Peyer's patch (tissue), 4 donors: Measurements from ENCODE around the gene AP2S1. TPM values are rescaled to one million over a fixed set of nuclear protein-coding genes. Genes with fewer than 3 reads are reported as not detected.
A peak's percentile ranks its signal among the peaks of the same experiment; 100 is the strongest.

Source experiments
- DNase-seq, 3 donors: peaks; one replicate each; pipeline ENCODE4 v3.0.0-alpha.2; 2017 to 2019
- H3K27ac ChIP-seq, 4 donors: fragments of 200-600 bp; sonication (generic); one replicate each; pipeline ENCODE4 v1.5.1; 2016 to 2019
- H3K27me3 ChIP-seq, 2 donors: fragments of 200-600 bp; sonication (generic); one replicate each; pipeline ENCODE4 v1.5.1; 2019
- H3K36me3 ChIP-seq, 3 donors: fragments of 200-600 bp; sonication (generic); one replicate each; pipeline ENCODE4 v1.5.1; 2016 to 2019
- H3K4me1 ChIP-seq, 4 donors: fragments of 200-600 bp; sonication (generic); one replicate each; pipeline ENCODE4 v1.5.1; 2016 to 2019
- H3K4me3 ChIP-seq, 4 donors: fragments of 200-600 bp; sonication (generic); 1 replicate in 3 of 4; 2 replicates in 1 of 4; pipeline ENCODE4 v1.5.1; 2016 to 2019; ENCODE audit warnings: mild to moderate bottlenecking in 1 of 4
- H3K9me3 ChIP-seq, 4 donors: fragments of 200-600 bp; sonication (generic); one replicate each; pipeline ENCODE4 v1.5.1; 2016 to 2019; ENCODE audit warnings: mild to moderate bottlenecking in 1 of 4
- POLR2A ChIP-seq, 2 donors: fragments of 450-650 bp; IDR thresholded peaks; one replicate each; pipeline ENCODE4 v1.5.1; 2017; ENCODE audit warnings: antibody characterized with exemption in 2 of 2, mild to moderate bottlenecking in 2 of 2, moderate library complexity in 2 of 2
- total RNA-seq, 4 donors: library from RNA; depleted of rRNA; stranded (reverse); fragments of >200 nt; gene quantifications; one replicate each; pipeline ENCODE4 v1.1.0, GENCODE V29; 2016
- TF ChIP-seq, protein P1 (sequence below), 6 experiments: fragments of 450-650 bp in 4 of 6; fragments of 200-600 bp in 2 of 6; sonication (generic) in 1 of 6; IDR thresholded peaks; one replicate each; pipeline ENCODE4 v1.5.1; 2017 to 2019; ENCODE audit warnings: antibody characterized with exemption in 6 of 6, mild to moderate bottlenecking in 3 of 6, moderate library complexity in 1 of 6

AP2S1 gene
- total RNA-seq, 4 donors from 2014 or later, result 56.9 to 83.6 (median 64.5) TPM

DNA sequence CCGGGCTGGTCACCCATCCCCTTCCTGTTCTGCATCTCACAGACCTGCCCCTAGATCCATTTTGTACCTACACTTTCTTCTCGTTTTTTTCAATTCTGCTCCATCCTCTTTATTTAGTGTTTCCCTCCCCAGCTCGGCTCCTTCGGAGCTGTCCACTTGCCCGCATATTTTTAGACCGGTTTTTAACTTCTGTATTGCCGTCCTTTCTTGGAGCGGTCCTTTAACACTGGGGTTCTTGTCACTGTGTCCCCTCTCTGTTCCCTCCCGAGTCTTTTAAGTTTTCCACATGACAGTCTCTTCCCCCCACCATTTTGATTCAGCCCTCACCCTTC, 11.8 kb upstream of the AP2S1 start:
- H3K4me3 ChIP-seq, result peak overlapping the region; percentile 3 to 99 (median 88)
- H3K9me3 ChIP-seq, result no peaks in the 10 kb centered on the region
- no peaks in the 10 kb centered on the region for H3K27me3 ChIP-seq
- peaks cover 0 to 65% (median 4%) of the 10 kb centered on the region in 4 donors for H3K4me1 ChIP-seq
- no peak for DNase-seq
- H3K27ac ChIP-seq, result peak overlapping the region; percentile 94 to 99 (median 96)
- TF ChIP-seq, protein P1, sequence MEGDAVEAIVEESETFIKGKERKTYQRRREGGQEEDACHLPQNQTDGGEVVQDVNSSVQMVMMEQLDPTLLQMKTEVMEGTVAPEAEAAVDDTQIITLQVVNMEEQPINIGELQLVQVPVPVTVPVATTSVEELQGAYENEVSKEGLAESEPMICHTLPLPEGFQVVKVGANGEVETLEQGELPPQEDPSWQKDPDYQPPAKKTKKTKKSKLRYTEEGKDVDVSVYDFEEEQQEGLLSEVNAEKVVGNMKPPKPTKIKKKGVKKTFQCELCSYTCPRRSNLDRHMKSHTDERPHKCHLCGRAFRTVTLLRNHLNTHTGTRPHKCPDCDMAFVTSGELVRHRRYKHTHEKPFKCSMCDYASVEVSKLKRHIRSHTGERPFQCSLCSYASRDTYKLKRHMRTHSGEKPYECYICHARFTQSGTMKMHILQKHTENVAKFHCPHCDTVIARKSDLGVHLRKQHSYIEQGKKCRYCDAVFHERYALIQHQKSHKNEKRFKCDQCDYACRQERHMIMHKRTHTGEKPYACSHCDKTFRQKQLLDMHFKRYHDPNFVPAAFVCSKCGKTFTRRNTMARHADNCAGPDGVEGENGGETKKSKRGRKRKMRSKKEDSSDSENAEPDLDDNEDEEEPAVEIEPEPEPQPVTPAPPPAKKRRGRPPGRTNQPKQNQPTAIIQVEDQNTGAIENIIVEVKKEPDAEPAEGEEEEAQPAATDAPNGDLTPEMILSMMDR (IDR thresholded peaks at IDR 0.05), result no peak
- TF ChIP-seq POLR2A (IDR thresholded peaks at IDR 0.05), result no peak
- no peaks in the 10 kb centered on the region for H3K36me3 ChIP-seq

DNA sequence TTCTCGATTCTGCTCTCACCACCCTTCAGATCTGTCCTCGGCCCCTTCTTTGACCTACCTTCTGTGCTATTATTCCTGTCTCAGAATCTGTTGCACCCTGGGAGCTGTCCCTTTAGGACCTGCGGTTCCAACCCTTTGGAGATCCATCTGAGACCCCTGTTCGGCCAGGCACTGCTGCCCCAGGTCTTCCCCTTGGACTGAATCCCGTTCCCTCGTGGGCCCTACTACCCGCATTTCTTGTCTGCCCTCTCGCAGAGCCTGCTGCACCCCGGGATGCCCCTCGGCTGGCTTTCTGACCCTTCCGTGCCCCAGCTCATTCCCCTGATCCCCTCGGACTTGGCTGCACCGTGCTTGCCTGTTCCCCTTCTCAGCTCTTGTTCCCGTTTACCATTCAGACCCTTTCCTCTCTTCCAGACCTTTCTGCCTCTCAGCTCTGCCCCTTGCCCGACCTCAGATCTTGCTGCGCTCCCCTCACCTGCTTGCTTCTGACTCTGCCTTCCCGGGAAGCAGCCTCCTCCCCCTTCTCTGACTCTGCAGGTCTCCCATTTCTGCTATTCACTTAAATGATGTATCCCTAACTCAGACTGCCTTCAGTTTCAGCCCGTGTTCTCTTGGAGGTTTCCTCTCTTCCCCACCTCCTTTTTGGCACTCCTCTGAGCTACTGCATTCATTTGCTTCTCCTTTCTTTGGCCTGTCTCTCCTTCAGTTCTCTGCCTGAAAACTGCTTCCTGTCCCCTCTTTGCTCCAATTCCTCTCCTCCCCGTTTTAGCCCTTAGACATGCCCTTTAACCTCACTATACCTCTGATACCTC, 11.3 kb upstream of the AP2S1 start:
- Histone ChIP-seq H3K27me3 (no peaks in the 10 kb centered on the region), H3K4me3 (peak overlapping the region; percentile 88 to 99 (median 91)), H3K4me1 (peaks cover 0 to 62% (median 4%) of the 10 kb centered on the region in 4 donors), H3K27ac (peak overlapping the region; percentile 94 to 99 (median 96)), H3K36me3 (no peaks in the 10 kb centered on the region), H3K9me3 (no peaks in the 10 kb centered on the region)
- TF ChIP-seq, protein P1 (IDR thresholded peaks at IDR 0.05), result no peak
- no peak for TF ChIP-seq POLR2A (IDR thresholded peaks at IDR 0.05)
- peak in 1 of 3 donors; percentile 49 for DNase-seq

DNA sequence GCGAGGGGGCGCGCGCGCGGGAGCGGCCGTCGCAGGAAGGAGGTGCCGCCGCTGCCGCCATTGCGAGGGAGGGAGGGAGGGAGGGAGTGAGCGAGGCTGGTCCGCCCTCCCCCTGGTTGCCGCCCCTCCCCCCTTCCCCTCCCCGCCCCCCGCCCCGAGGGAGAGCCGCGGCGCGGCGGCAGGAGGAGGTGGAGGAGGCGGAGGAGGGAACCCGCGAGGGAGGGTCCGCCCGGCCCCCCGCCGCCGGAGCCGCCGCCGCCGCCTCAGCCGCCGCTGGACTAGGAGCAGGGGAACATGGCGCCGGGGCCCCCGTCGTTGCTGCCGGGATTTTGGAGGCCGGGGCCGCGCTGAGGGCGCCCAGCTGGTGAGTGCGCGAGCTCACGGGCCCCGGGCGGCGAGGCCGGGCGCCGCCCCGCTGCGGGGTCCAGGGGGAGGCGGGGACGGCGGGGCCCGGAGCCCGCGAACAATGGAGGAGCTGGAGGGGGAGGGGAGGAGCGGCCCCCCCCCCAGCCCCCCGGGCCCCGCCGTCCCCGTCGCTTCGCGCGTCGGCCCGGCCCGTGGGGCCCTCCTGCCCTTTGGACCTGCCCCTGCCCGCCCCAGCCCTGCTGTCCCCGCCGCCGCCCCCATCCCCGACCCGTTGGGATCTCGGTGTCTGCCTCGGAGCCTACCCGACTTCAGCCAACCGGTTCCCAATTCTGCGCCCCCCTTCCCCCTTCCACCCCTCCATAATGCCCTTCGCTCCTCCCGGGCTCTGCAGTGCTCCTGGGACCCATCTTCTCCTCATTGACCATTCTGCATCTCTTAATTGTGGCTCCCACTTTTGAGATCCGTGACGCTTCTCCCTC, 10.4 kb upstream of the AP2S1 start, which contains the start of gene ARHGAP35:
ARHGAP35 (plus strand) TSS at position 152 of the 845 bp plus-strand sequence. CDS start 57,679 bp downstream, outside the sequence.
- Histone ChIP-seq H3K4me3 (peak within 1 kb of the TSS; percentile 88 to 99 (median 91)), H3K27me3 (no peaks in the 10 kb centered on the region), H3K36me3 (no peaks in the 10 kb centered on the region), H3K27ac (peak within 1 kb of the TSS; percentile 94 to 99 (median 96)), H3K4me1 (peaks cover 0 to 59% (median 7%) of the 10 kb centered on the region in 4 donors), H3K9me3 (no peaks in the 10 kb centered on the region)
- no peak for TF ChIP-seq POLR2A (IDR thresholded peaks at IDR 0.05)
- TF ChIP-seq, protein P1 (IDR thresholded peaks at IDR 0.05), result no peak
- DNase-seq, result peak in 2 of 3 donors; percentile 63 to 89

DNA sequence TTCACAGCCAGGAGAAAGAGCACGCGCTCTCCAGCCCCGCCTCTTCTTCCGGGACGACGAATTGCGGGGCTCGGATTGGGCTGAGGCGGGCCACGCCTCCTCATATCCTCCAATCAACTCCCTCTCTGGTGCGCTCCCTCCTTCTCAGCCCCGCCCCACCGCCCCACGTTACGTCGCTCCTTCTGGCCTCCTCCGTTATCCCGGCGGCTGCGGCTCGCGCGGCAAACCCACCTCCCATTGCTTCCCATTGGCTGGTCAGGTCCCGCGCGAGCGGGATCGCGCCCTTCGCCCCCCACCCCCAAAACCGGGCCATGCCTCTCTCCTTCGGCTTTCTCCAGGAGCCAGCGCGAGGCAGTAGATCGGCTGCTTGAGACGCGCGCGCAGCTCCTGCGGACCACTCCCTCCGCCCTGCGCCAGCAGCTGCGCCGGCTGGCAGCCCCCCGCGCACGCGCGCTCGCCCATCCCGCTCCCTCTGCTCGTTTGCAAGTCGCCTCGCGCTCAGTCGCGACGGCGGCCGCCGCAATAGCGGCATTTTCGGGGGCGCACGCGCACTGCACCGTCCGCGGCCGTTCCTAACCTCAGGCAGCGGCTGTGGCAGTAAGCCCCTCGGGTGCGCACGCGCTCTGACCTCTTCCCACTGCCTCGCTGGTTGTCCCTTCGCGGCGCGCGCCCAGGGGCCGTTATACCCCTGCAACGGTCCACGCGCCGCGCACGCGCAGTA, 9.6 kb upstream of the AP2S1 start:
- Histone ChIP-seq H3K36me3 (no peaks in the 10 kb centered on the region), H3K4me1 (peaks cover 0 to 57% (median 7%) of the 10 kb centered on the region in 4 donors), H3K4me3 (peak overlapping the region; percentile 88 to 99 (median 91)), H3K27me3 (no peaks in the 10 kb centered on the region), H3K27ac (peak overlapping the region; percentile 94 to 99 (median 96)), H3K9me3 (no peaks in the 10 kb centered on the region)
- DNase-seq, result peak; percentile 97 to 99 (median 98)
- TF ChIP-seq POLR2A (IDR thresholded peaks at IDR 0.05), result peak; percentile 50 to 62
- TF ChIP-seq, protein P1 (IDR thresholded peaks at IDR 0.05), result no peak

DNA sequence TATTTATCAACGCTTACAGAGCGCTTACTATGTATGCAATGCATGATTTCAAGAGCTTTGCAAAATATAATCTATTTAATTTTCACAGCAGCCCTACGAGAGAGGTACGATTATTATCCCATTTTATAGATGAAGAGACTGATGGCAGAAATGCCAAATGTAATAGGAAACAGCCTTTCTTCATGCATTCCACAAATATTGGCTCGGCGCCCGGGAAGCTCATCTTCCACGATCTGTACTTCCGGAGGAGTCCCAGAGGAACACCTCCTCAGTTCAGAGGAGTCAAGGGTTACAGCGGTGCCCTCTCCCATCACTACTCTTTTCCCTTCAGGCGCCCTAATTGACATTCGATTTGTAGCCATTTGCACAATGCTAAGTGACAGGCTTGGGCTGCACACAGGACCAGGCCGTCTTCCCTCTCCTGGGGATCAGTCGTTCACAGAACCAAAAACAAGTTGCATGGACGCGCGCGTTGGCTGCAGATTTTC, 9.0 kb upstream of the AP2S1 start:
- Histone ChIP-seq H3K9me3 (no peaks in the 10 kb centered on the region), H3K4me1 (peaks cover 0 to 51% (median 7%) of the 10 kb centered on the region in 4 donors), H3K27me3 (no peaks in the 10 kb centered on the region), H3K36me3 (no peaks in the 10 kb centered on the region), H3K27ac (peak overlapping the region; percentile 94 to 99 (median 96)), H3K4me3 (peak overlapping the region; percentile 88 to 99 (median 91))
- peak in 1 of 3 donors; percentile 76 for DNase-seq
- no peak for TF ChIP-seq POLR2A (IDR thresholded peaks at IDR 0.05)
- TF ChIP-seq, protein P1 (IDR thresholded peaks at IDR 0.05), result no peak
